H9 (cell line): ENCODE data around the gene AGBL4. TPM values are rescaled to one million over a fixed set of nuclear protein-coding genes. Genes with fewer than 3 reads are reported as not detected.

Experiments used
- DNase-seq: peaks from one replicate; pipeline ENCODE4 v3.0.0-alpha.2; 2017
- H2AFZ ChIP-seq: one replicate; pipeline ENCODE4 v1.6.1; 2013; ENCODE audit warnings: mild to moderate bottlenecking, low read length, control low read depth, moderate library complexity
- H2AK5ac ChIP-seq: 2 replicates; pipeline ENCODE4 v1.6.1; 2013; ENCODE audit warnings: low read length, control low read depth, mixed read lengths; ENCODE audit not compliant: insufficient read length
- H2BK120ac ChIP-seq: one replicate; pipeline ENCODE4 v1.6.1; 2013; ENCODE audit warnings: low read depth, mild to moderate bottlenecking, low read length, control low read depth, inconsistent platforms; ENCODE audit not compliant: poor library complexity, severe bottlenecking
- H2BK12ac ChIP-seq: 2 replicates; pipeline ENCODE4 v1.6.1; 2013; ENCODE audit warnings: low read length, control low read depth, mixed read lengths, low read depth; ENCODE audit not compliant: insufficient read length
- H2BK15ac ChIP-seq: 2 replicates; pipeline ENCODE4 v1.6.1; 2013; ENCODE audit warnings: low read depth, low read length, control low read depth
- H2BK20ac ChIP-seq: one replicate; pipeline ENCODE4 v1.6.1; 2013; ENCODE audit warnings: low read depth, mild to moderate bottlenecking, low read length, control low read depth, inconsistent platforms; ENCODE audit not compliant: poor library complexity, severe bottlenecking
- H2BK5ac ChIP-seq: 2 replicates; pipeline ENCODE4 v1.6.1; 2013; ENCODE audit warnings: low read length, control low read depth, mixed read lengths; ENCODE audit not compliant: insufficient read length
- H3K14ac ChIP-seq: 2 replicates; pipeline ENCODE4 v1.6.1; 2013; ENCODE audit warnings: low read length, control low read depth; ENCODE audit not compliant: insufficient read depth
- H3K18ac ChIP-seq: 2 replicates; pipeline ENCODE4 v1.6.1; 2013; ENCODE audit warnings: low read depth, mild to moderate bottlenecking, mixed read lengths, low read length, control low read depth; ENCODE audit not compliant: insufficient read length
- H3K23ac ChIP-seq: 2 replicates; pipeline ENCODE4 v1.6.1; 2013; ENCODE audit warnings: low read length, control low read depth, mixed read lengths, low read depth; ENCODE audit not compliant: insufficient read length
- H3K23me2 ChIP-seq: 2 replicates; pipeline ENCODE4 v1.6.1; 2013; ENCODE audit warnings: low read depth, mild to moderate bottlenecking, mixed read lengths, low read length, control low read depth; ENCODE audit not compliant: insufficient read length, poor library complexity, severe bottlenecking
- H3K27ac ChIP-seq: 2 replicates; pipeline ENCODE4 v1.5.1; 2013; ENCODE audit warnings: low read length, control low read depth, mixed read lengths, low read depth; ENCODE audit not compliant: insufficient read length
- H3K27me3 ChIP-seq: 2 replicates; pipeline ENCODE4 v1.6.1; 2013; ENCODE audit warnings: low read length, control low read depth, inconsistent platforms; ENCODE audit not compliant: insufficient read depth
- H3K4ac ChIP-seq: 2 replicates; pipeline ENCODE4 v1.6.1; 2013; ENCODE audit warnings: low read depth, mild to moderate bottlenecking, control low read depth, inconsistent platforms, low read length, moderate library complexity
- H3K4me1 ChIP-seq: 2 replicates; pipeline ENCODE4 v1.6.1; 2013; ENCODE audit warnings: low read length, control low read depth, inconsistent platforms; ENCODE audit not compliant: insufficient read depth
- H3K4me2 ChIP-seq: 2 replicates; pipeline ENCODE4 v1.6.1; 2013; ENCODE audit warnings: low read length, control low read depth, mixed read lengths; ENCODE audit not compliant: insufficient read length, insufficient read depth
- H3K56ac ChIP-seq: 2 replicates; pipeline ENCODE4 v1.6.1; 2013; ENCODE audit warnings: low read depth, mild to moderate bottlenecking, mixed read lengths, low read length, control low read depth; ENCODE audit not compliant: insufficient read length
- H3K79me1 ChIP-seq: 2 replicates; pipeline ENCODE4 v1.6.1; 2013; ENCODE audit warnings: low read depth, mild to moderate bottlenecking, moderate library complexity, low read length, control low read depth, inconsistent platforms; ENCODE audit not compliant: insufficient read depth, poor library complexity, severe bottlenecking
- H3K79me2 ChIP-seq: 2 replicates; pipeline ENCODE4 v1.6.1; 2013; ENCODE audit warnings: low read length, control low read depth, inconsistent platforms; ENCODE audit not compliant: insufficient read depth
- H3K9ac ChIP-seq: 2 replicates; pipeline ENCODE4 v1.6.1; 2013; ENCODE audit warnings: low read length, control low read depth, mixed read lengths; ENCODE audit not compliant: insufficient read length; ENCODE audit errors: extremely low read depth
- H3K9me3 ChIP-seq: one replicate; pipeline ENCODE4 v1.6.1; 2013; ENCODE audit warnings: low read depth, low read length, inconsistent platforms; ENCODE audit not compliant: control insufficient read depth
- H3T11ph ChIP-seq: one replicate; pipeline ENCODE4 v1.6.1; 2013; ENCODE audit warnings: mild to moderate bottlenecking, low read length, control low read depth, inconsistent platforms
- H4K20me1 ChIP-seq: one replicate; pipeline ENCODE4 v1.6.1; 2013; ENCODE audit not compliant: control insufficient read depth, insufficient read length, insufficient read depth
- H4K5ac ChIP-seq: 2 replicates; pipeline ENCODE4 v1.6.1; 2013; ENCODE audit warnings: low read depth, mild to moderate bottlenecking, mixed read lengths, low read length, control low read depth; ENCODE audit not compliant: insufficient read length
- H4K8ac ChIP-seq: replicated peaks from 2 replicates; pipeline ENCODE4 v1.6.1; 2013; ENCODE audit warnings: low read length, control low read depth, mixed read lengths, low read depth; ENCODE audit not compliant: insufficient read length
- H4K91ac ChIP-seq: 2 replicates; pipeline ENCODE4 v1.6.1; 2013; ENCODE audit warnings: low read depth, mild to moderate bottlenecking, moderate library complexity, mixed read lengths, low read length, control low read depth; ENCODE audit not compliant: insufficient read length
- H3K27ac Mint-ChIP-seq, 3 experiments: 2 replicates in 2 of 3; 3 replicates in 1 of 3; pipeline ENCODE4 v1.8.0; 2020 to 2021; ENCODE audit warnings: mixed read lengths in 3 of 3, mild to moderate bottlenecking in 1 of 3, moderate library complexity in 1 of 3
- H3K27me3 Mint-ChIP-seq: 2 replicates; pipeline ENCODE4 v1.8.0; 2021; ENCODE audit warnings: low read depth, mild to moderate bottlenecking, moderate library complexity, mixed read lengths
- H3K36me3 Mint-ChIP-seq, 3 experiments: 2 replicates in 2 of 3; 3 replicates in 1 of 3; pipeline ENCODE4 v1.8.0; 2020 to 2021; ENCODE audit warnings: low read depth in 3 of 3, mixed read lengths in 3 of 3; ENCODE audit not compliant: insufficient read depth in 1 of 3
- H3K4me1 Mint-ChIP-seq, 2 experiments: 2 replicates each; pipeline ENCODE4 v1.8.0; 2020; ENCODE audit warnings: mixed read lengths in 2 of 2
- H3K4me3 Mint-ChIP-seq, 2 experiments: 2 replicates in 1 of 2; 3 replicates in 1 of 2; pipeline ENCODE4 v1.8.0; 2020 to 2021; ENCODE audit warnings: mild to moderate bottlenecking in 2 of 2, mixed read lengths in 2 of 2, moderate library complexity in 1 of 2
- H3K9me3 Mint-ChIP-seq, 2 experiments: 2 replicates in 1 of 2; 3 replicates in 1 of 2; pipeline ENCODE4 v1.8.0; 2020; ENCODE audit warnings: mild to moderate bottlenecking in 2 of 2, mixed read lengths in 2 of 2, moderate library complexity in 1 of 2
- CTCF ChIP-seq: fragments of 200-600 bp; sonication (generic); conservative IDR thresholded peaks from 3 replicates; pipeline ENCODE4 v1.8.0; 2021; ENCODE audit warnings: antibody characterized with exemption, mild to moderate bottlenecking
- total RNA-seq: library from RNA; stranded (reverse); gene quantifications from 2 replicates; pipeline ENCODE4 v1.2.1, GENCODE V29; 2021

Gene AGBL4
- total RNA-seq, 1 experiment from 2014 or later: not detected

DNA sequence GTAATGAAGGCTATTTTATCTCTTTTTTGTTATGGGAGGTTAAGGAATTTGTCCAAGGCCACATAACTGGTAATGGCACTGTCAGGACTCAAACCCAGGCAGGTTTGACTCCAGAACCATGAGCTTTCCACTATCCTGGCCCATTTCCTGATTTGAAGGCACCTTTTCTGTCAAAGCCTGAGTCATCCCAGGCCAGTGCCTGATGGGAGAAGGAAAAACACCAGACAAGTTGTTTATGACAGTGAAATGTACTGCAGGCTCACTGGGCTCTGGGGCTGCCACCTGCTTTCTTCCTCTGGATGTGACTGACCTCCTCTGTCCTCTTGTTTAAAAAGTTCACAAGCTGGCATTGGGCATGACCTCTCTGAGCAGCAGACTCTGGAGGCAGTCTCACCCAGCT is 1479.9 kb downstream of the AGBL4 start:
- no peak overlapping the region for H4K91ac ChIP-seq
- no peaks in the 10 kb centered on the region for H3K23me2 ChIP-seq
- no peak overlapping the region for H2BK20ac ChIP-seq
- H3K4ac ChIP-seq: no peak overlapping the region
- TF ChIP-seq CTCF: no peak
- no peak for DNase-seq
- H2BK5ac ChIP-seq: no peak overlapping the region
- H3K23ac ChIP-seq: no peak overlapping the region
- no peak overlapping the region for H4K5ac ChIP-seq
- no peak overlapping the region for H2BK12ac ChIP-seq
- no peaks in the 10 kb centered on the region for H3K4me1 ChIP-seq
- no peaks in the 10 kb centered on the region for H3K79me1 ChIP-seq
- no peaks in the 10 kb centered on the region; a peak in 1 of 7 replicates for H3K36me3 Mint-ChIP-seq
- H3K79me2 ChIP-seq: no peaks in the 10 kb centered on the region
- no peaks in the 10 kb centered on the region; the same call in 1 of the 2 replicates for H3K27me3 ChIP-seq
- no peak overlapping the region for H3K4me2 ChIP-seq
- H3K4me3 Mint-ChIP-seq: no peak overlapping the region
- no peaks in the 10 kb centered on the region for H3K9me3 ChIP-seq
- H3K4me1 Mint-ChIP-seq: peaks cover under 1 to 3% of the 10 kb centered on the region in 2 experiments
- no peak overlapping the region for H4K8ac ChIP-seq
- H3K56ac ChIP-seq: no peak overlapping the region
- no peaks in the 10 kb centered on the region for H4K20me1 ChIP-seq
- H2AFZ ChIP-seq: no peak overlapping the region
- H3K14ac ChIP-seq: no peak overlapping the region
- H3K27ac ChIP-seq: no peak overlapping the region
- no peak overlapping the region for H2BK120ac ChIP-seq
- H3K27ac Mint-ChIP-seq: no peak overlapping the region
- no peak overlapping the region for H3T11ph ChIP-seq
- H3K27me3 Mint-ChIP-seq: no peaks in the 10 kb centered on the region; the same call in none of the 2 replicates
- H3K18ac ChIP-seq: no peak overlapping the region
- no peak overlapping the region for H3K9ac ChIP-seq
- H3K9me3 Mint-ChIP-seq: no peaks in the 10 kb centered on the region
- H2AK5ac ChIP-seq: no peak overlapping the region
- H2BK15ac ChIP-seq: no peak overlapping the region
